ENCODE data around the gene MBD2. TPM values are rescaled to one million over a fixed set of nuclear protein-coding genes. Genes with fewer than 3 reads are reported as not detected.

The MBD2 gene
- total RNA-seq, 1 experiment from 2014 or later, result 53.3 TPM

GRCh38 chr18:54218299-54218698 lies 6.2 kb downstream of the MBD2 start:
- in situ Hi-C loops (cut with HindIII; ENCODE audit: low pct_unique_long_range_greater_than_20kb, low sequenced_read_pairs), result no loop called here
- CTCF ChIA-PET, result no interaction called here
- intact Hi-C loops (cut with micrococcal nuclease; ENCODE audit: unreplicated experiment), result no loop called here

DNA sequence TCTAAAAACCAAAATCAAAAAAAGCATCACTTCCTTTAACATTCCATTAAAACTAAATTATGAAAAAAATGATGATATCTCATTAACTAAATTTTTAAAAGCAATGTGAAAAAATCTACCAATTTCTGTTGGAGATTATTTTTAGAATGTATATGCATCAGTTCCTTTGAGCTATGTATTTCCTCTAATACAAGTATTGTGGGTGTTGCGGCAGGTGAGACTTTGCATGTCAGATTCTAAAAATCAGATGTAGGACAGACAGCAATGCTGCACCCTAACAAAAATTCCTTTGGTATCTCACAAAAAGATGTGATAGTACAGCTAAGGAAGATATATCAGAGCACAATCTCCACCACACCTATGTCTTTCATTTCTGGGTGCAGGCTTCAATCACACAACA lies 6.8 kb downstream of the MBD2 start:
- Histone ChIP-seq H3K4me1 (ENCODE audit: control insufficient read depth, insufficient read depth, low read length) (peaks cover 7% of the 10 kb centered on the region; the same call in 1 of the 2 replicates), H3K4me3 (ENCODE audit: low read depth in 2 of 2, low read length in 2 of 2) (no peak overlapping the region), H3K27me3 (ENCODE audit: control insufficient read depth, insufficient read depth, low read length) (no peaks in the 10 kb centered on the region), H3K27ac (ENCODE audit: low read length) (no peak overlapping the region), H3K36me3 (ENCODE audit: control insufficient read depth, insufficient read depth, low read length) (no peaks in the 10 kb centered on the region), H3K9me3 (ENCODE audit: control insufficient read depth, insufficient read depth, low read depth, low read length) (no peaks in the 10 kb centered on the region)
- no peak for TF ChIP-seq SIN3A (IDR thresholded peaks at IDR 0.05; ENCODE audit: borderline replicate concordance, insufficient read depth, low read depth, low read length)
- TF ChIP-seq TCF7L2 (IDR thresholded peaks at IDR 0.05; ENCODE audit: low read depth, low read length), result no peak
- CTCF ChIA-PET, result no interaction called here
- in situ Hi-C loops (cut with HindIII; ENCODE audit: low pct_unique_long_range_greater_than_20kb, low sequenced_read_pairs), result no loop called here
- no TSS peak for BruUV-seq (replicated peaks)
- ATAC-seq (no peak), DNase-seq (ENCODE audit: low read depth, low spot score) (no peak)
- intact Hi-C loops (cut with micrococcal nuclease; ENCODE audit: unreplicated experiment), result no loop called here
- POLR2A ChIA-PET, result interaction anchor here (0.6 kb wide), 1 partner anchor 93 kb away, joined by 7 read pairs; no protein-coding TSS in a partner anchor

More at GRCh38 chr18:54218299-54218698, 6.2 kb downstream of the MBD2 start:
- Histone ChIP-seq H3K9me3 (ENCODE audit: control insufficient read depth, insufficient read depth, low read depth, low read length) (no peaks in the 10 kb centered on the region), H3K4me3 (ENCODE audit: low read depth in 2 of 2, low read length in 2 of 2) (no peak overlapping the region), H3K27ac (ENCODE audit: low read length) (no peak overlapping the region), H3K27me3 (ENCODE audit: control insufficient read depth, insufficient read depth, low read length) (no peaks in the 10 kb centered on the region), H3K4me1 (ENCODE audit: control insufficient read depth, insufficient read depth, low read length) (peaks cover 8% of the 10 kb centered on the region; the same call in 1 of the 2 replicates), H3K36me3 (ENCODE audit: control insufficient read depth, insufficient read depth, low read length) (no peaks in the 10 kb centered on the region)
- BruUV-seq (replicated peaks), result no TSS peak
- TF ChIP-seq POLR2AphosphoS5 (IDR thresholded peaks at IDR 0.05; ENCODE audit: low read depth, low read length) (no peak), TCF7L2 (IDR thresholded peaks at IDR 0.05; ENCODE audit: low read depth, low read length) (no peak), SIN3A (IDR thresholded peaks at IDR 0.05; ENCODE audit: borderline replicate concordance, insufficient read depth, low read depth, low read length) (no peak), REST (IDR thresholded peaks at IDR 0.05; ENCODE audit: insufficient read depth in 1 of 2, low read depth in 2 of 2, low read length in 1 of 2) (no peak), CTCF (IDR thresholded peaks at IDR 0.05) (no peak)
- ATAC-seq (no peak), DNase-seq (ENCODE audit: low read depth, low spot score) (no peak)
- POLR2A ChIA-PET, result interaction anchor here (0.6 kb wide), 1 partner anchor 94 kb away, joined by 7 read pairs; no protein-coding TSS in a partner anchor

DNA sequence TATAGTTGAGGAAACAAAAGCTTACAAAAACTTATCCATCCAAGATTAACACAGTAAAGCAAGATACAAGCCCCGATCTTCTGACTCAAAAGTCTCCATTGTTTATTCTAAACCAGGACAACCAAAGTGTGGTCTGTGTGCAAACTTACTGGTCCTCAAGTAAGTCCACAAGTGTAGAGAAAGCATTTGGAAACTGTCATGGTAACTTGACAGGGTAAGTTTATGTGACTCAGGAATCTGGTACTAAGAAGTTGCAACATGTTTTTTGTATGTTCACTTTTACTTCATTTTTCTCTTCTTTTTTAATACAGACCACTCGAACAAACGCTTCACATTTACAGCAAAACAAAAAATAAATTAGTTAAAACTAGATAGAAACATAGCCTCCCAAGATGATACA lies 9.4 kb downstream of the MBD2 start:
- no peak overlapping the region for H3K4me3 ChIP-seq (ENCODE audit: low read depth in 2 of 2, low read length in 2 of 2)
- ATAC-seq (no peak), DNase-seq (ENCODE audit: low read depth, low spot score) (no peak)
- POLR2A ChIA-PET, result no interaction called here
- in situ Hi-C loops (cut with HindIII; ENCODE audit: low pct_unique_long_range_greater_than_20kb, low sequenced_read_pairs), result no loop called here
- intact Hi-C loops (cut with micrococcal nuclease; ENCODE audit: unreplicated experiment), result no loop called here
- H3K4me1 ChIP-seq (ENCODE audit: control insufficient read depth, insufficient read depth, low read length), result no peaks in the 10 kb centered on the region
- H3K9me3 ChIP-seq (ENCODE audit: control insufficient read depth, insufficient read depth, low read depth, low read length), result no peaks in the 10 kb centered on the region
- TF ChIP-seq REST (IDR thresholded peaks at IDR 0.05; ENCODE audit: insufficient read depth in 1 of 2, low read depth in 2 of 2, low read length in 1 of 2) (no peak), POLR2AphosphoS5 (IDR thresholded peaks at IDR 0.05; ENCODE audit: low read depth, low read length) (no peak), TCF7L2 (IDR thresholded peaks at IDR 0.05; ENCODE audit: low read depth, low read length) (no peak)
- no TSS peak for BruUV-seq (replicated peaks)
- CTCF ChIA-PET, result no interaction called here
- H3K27me3 ChIP-seq (ENCODE audit: control insufficient read depth, insufficient read depth, low read length), result no peaks in the 10 kb centered on the region
- no peak overlapping the region for H3K27ac ChIP-seq (ENCODE audit: low read length)
- H3K36me3 ChIP-seq (ENCODE audit: control insufficient read depth, insufficient read depth, low read length), result no peaks in the 10 kb centered on the region
